Tibial nerve (tissue), 4 donors: ENCODE results near the gene NOL4L.

ENCODE experiments used
- EP300 ChIP-seq, 2 donors: sonication (generic); formaldehyde crosslinking; IDR thresholded peaks; one replicate each; pipeline ENCODE4 v1.6.1; 2017; ENCODE audit warnings: antibody characterized with exemption in 2 of 2, mild to moderate bottlenecking in 1 of 2
- TF ChIP-seq, protein P1 (sequence below), 5 experiments: fragments of 200-600 bp in 3 of 5; fragments of 450-650 bp in 2 of 5; sonication (generic) in 3 of 5; IDR thresholded peaks; one replicate each; pipeline ENCODE4 v1.5.1; 2016 to 2019; ENCODE audit warnings: antibody characterized with exemption in 5 of 5, mild to moderate bottlenecking in 3 of 5, moderate library complexity in 2 of 5

- TF ChIP-seq, protein P1, sequence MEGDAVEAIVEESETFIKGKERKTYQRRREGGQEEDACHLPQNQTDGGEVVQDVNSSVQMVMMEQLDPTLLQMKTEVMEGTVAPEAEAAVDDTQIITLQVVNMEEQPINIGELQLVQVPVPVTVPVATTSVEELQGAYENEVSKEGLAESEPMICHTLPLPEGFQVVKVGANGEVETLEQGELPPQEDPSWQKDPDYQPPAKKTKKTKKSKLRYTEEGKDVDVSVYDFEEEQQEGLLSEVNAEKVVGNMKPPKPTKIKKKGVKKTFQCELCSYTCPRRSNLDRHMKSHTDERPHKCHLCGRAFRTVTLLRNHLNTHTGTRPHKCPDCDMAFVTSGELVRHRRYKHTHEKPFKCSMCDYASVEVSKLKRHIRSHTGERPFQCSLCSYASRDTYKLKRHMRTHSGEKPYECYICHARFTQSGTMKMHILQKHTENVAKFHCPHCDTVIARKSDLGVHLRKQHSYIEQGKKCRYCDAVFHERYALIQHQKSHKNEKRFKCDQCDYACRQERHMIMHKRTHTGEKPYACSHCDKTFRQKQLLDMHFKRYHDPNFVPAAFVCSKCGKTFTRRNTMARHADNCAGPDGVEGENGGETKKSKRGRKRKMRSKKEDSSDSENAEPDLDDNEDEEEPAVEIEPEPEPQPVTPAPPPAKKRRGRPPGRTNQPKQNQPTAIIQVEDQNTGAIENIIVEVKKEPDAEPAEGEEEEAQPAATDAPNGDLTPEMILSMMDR (IDR thresholded peaks at IDR 0.05), result no peak
- no peak for TF ChIP-seq EP300 (IDR thresholded peaks at IDR 0.05)
Observed at GRCh38 chr20:32507998-32508774, 76.9 kb downstream of the NOL4L start.
